ENCODE results near the gene CD58. TPM values are rescaled to one million over a fixed set of nuclear protein-coding genes. Genes with fewer than 3 reads are reported as not detected.

CD58 gene
- total and polyA plus RNA-seq, 12 donors = 6.3 to 43.6 (median 12.5) TPM

DNA sequence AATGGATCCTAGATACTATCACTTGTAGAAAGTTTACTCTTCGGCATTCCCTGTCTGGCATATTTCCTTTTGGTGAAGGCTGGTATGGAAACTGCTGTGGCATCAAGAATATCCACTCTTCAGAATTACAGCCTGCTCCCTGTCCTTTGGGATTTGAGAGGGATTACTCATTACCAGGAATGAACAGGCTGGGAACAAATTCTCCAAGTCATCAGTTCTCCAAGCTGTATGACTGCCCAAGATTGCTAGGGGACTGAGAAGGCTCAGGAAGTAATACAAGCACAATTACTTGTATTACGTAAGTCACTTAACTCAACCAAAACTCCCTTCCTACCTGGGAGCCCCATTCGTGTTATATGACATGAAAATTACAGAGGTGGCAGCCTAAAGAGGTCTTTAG is 49.6 kb downstream of the CD58 start:
- no peak for TF ChIP-seq POLR2A (IDR thresholded peaks at IDR 0.05)
- no peak for TF ChIP-seq CTCF (IDR thresholded peaks at IDR 0.05)
- Histone ChIP-seq H3K36me3 (replicated peaks in 1 of 2) (no peaks in the 10 kb centered on the region), H3K27me3 (no peaks in the 10 kb centered on the region), H3K4me1 (replicated peaks in 1 of 2) (no peaks in the 10 kb centered on the region), H3K4me3 (no peak overlapping the region), H3K9me3 (replicated peaks in 1 of 3) (no peaks in the 10 kb centered on the region), H3K27ac (no peak overlapping the region)
- no peak for DNase-seq
- 89 to 97% (median 93%) methylated on average over 3 of the region's 3 CpGs for WGBS, 4 donors
- intact Hi-C loops (cut with DNase I) = no loop called here

- Histone ChIP-seq H3K4me3 (no peak overlapping the region), H3K27ac (no peak overlapping the region), H3K9me3 (replicated peaks in 1 of 3) (no peaks in the 10 kb centered on the region), H3K36me3 (replicated peaks in 1 of 2) (no peaks in the 10 kb centered on the region), H3K4me1 (replicated peaks in 1 of 2) (no peaks in the 10 kb centered on the region), H3K27me3 (no peaks in the 10 kb centered on the region)
- TF ChIP-seq CTCF (IDR thresholded peaks at IDR 0.05) (no peak), POLR2A (IDR thresholded peaks at IDR 0.05) (no peak)
- intact Hi-C loops (cut with DNase I) = no loop called here
- 93 to 98% (median 98%) methylated on average over 3 of the region's 3 CpGs for WGBS, 4 donors
- no peak for DNase-seq
These were observed 52.4 kb downstream of the CD58 start for GRCh38 chr1:116518400-116518799.

DNA sequence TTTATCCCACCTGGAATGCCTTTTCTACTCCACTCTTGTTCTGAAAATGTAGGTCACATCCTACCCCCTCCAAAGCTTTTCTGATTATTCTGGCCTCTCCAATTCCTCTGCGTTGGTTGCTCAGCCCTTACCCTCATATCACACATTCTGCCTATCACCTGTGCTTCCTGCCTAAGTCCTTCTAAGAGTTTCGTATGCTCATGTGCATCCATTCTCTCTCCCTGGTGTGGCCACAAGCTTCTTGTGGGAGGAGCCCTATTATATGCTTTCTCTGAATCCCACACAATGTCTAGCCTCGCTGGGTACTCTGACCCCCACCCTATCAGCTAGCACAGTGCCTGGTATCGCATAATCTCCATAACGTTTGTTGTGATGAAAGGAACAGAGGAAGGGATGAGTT is 54.2 kb downstream of the CD58 start:
- Histone ChIP-seq H3K36me3 (replicated peaks in 1 of 2) (no peaks in the 10 kb centered on the region), H3K9me3 (replicated peaks in 1 of 3) (no peaks in the 10 kb centered on the region), H3K27me3 (no peaks in the 10 kb centered on the region), H3K4me1 (replicated peaks in 1 of 2) (no peaks in the 10 kb centered on the region), H3K27ac (no peak overlapping the region), H3K4me3 (no peak overlapping the region)
- no peak for DNase-seq
- 85 to 93% (median 92%) methylated on average over 5 of the region's 5 CpGs for WGBS, 4 donors
- TF ChIP-seq POLR2A (IDR thresholded peaks at IDR 0.05) = no peak
- TF ChIP-seq CTCF (IDR thresholded peaks at IDR 0.05) = no peak
- intact Hi-C loops (cut with DNase I) = no loop called here

DNA sequence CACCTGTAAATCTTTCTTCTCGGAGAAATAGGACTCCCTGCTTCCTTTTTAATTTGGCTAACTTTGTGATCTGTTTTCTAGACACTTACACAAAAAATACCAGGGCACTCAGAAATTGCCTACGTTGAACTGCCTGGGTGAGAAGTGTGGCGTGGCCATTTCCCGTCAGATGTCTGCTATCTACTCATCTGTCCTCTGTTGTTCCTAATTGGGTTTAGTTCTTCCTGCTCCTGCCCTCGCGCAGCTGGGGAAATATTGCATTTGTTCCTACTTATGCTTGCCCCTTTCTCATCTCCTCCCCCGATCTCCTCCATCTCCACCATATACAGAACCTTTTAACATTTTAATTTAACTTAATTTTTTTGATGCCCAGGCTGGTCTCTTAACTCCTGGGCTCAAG is 55.1 kb downstream of the CD58 start:
- H3K4me1 ChIP-seq (replicated peaks in 1 of 2) = no peaks in the 10 kb centered on the region
- intact Hi-C loops (cut with DNase I) = no loop called here
- TF ChIP-seq CTCF (IDR thresholded peaks at IDR 0.05) = no peak
- TF ChIP-seq POLR2A (IDR thresholded peaks at IDR 0.05) = no peak
- no peaks in the 10 kb centered on the region for H3K27me3 ChIP-seq
- H3K36me3 ChIP-seq (replicated peaks in 1 of 2) = no peaks in the 10 kb centered on the region
- 71 to 79% (median 75%) methylated on average over 7 of the region's 7 CpGs for WGBS, 4 donors
- peak overlapping the region in 1 of 5 donors; percentile 52 for H3K27ac ChIP-seq
- DNase-seq = no peak
- no peak overlapping the region for H3K4me3 ChIP-seq
- no peaks in the 10 kb centered on the region for H3K9me3 ChIP-seq (replicated peaks in 1 of 3)

Data from adrenal gland (tissue), 12 donors.